GM18951 (cell line): ENCODE results near the gene MIAT.
"Not testable (repeated sequence)": the region's sequence is repeated elsewhere in the genome, so short reads cannot be mapped to it uniquely, and the experiment has no call there.

Experiments used
- POLR2A ChIP-seq: IDR thresholded peaks from 4 replicates; pipeline ENCODE4 v1.6.1; 2011; ENCODE audit warnings: mild to moderate bottlenecking; ENCODE audit not compliant: insufficient read length, insufficient read depth; ENCODE audit errors: extremely low read depth
- in situ Hi-C: fragments of 300-500 bp; cut with MboI; formaldehyde crosslinking; loops from one replicate; pipeline ENCODE4 v1.12.0; 2022; ENCODE audit warnings: low sequenced_read_pairs, mixed read lengths, inconsistent platforms; ENCODE audit not compliant: unreplicated experiment

The MIAT gene

GRCh38 chr22:26685601-26686000, 28.2 kb downstream of the MIAT start:
- no peak for TF ChIP-seq POLR2A
- in situ Hi-C loops = no loop called here

- in situ Hi-C loops = no loop called here
Observed at GRCh38 chr22:26687439-26687838, 30.1 kb downstream of the MIAT start.

GRCh38 chr22:26689513-26690301, 32.3 kb downstream of the MIAT start:
- TF ChIP-seq POLR2A = no peak
- in situ Hi-C loops = no loop called here

More at GRCh38 chr22:26687439-26687838, 30.1 kb downstream of the MIAT start:
- no peak for TF ChIP-seq POLR2A

GRCh38 chr22:26690654-26691376, 33.4 kb downstream of the MIAT start:
- no peak for TF ChIP-seq POLR2A
- in situ Hi-C loops = no loop called here

GRCh38 chr22:26691377-26691716, 34.0 kb downstream of the MIAT start:
- TF ChIP-seq POLR2A = no peak
- in situ Hi-C loops = no loop called here

GRCh38 chr22:26692215-26692614, 34.8 kb downstream of the MIAT start:
- TF ChIP-seq POLR2A = no peak
- in situ Hi-C loops = no loop called here

GRCh38 chr22:26697151-26697550, 39.8 kb downstream of the MIAT start:
- in situ Hi-C loops = no loop called here
- no peak for TF ChIP-seq POLR2A

GRCh38 chr22:26700462-26700861, 43.1 kb downstream of the MIAT start:
- in situ Hi-C loops = no loop called here
- no peak for TF ChIP-seq POLR2A

GRCh38 chr22:26700886-26701285, 43.5 kb downstream of the MIAT start:
- TF ChIP-seq POLR2A = no peak
- in situ Hi-C loops = no loop called here

- in situ Hi-C loops = no loop called here
- TF ChIP-seq POLR2A = no peak
Observed at GRCh38 chr22:26701323-26701722, 43.9 kb downstream of the MIAT start.

GRCh38 chr22:26702906-26703830, 45.8 kb downstream of the MIAT start:
- in situ Hi-C loops = no loop called here

GRCh38 chr22:26705379-26705778, 48.0 kb downstream of the MIAT start:
- in situ Hi-C loops = not testable (repeated sequence)

More at GRCh38 chr22:26702906-26703830, 45.8 kb downstream of the MIAT start:
- TF ChIP-seq POLR2A = no peak

GRCh38 chr22:26707090-26707489, 49.7 kb downstream of the MIAT start:
- in situ Hi-C loops = no loop called here

More at GRCh38 chr22:26707090-26707489, 49.7 kb downstream of the MIAT start:
- TF ChIP-seq POLR2A = no peak
